ENCODE measurements around the gene FAM168A.

- no peak for TF ChIP-seq POLR2A (IDR thresholded peaks at IDR 0.05)
- TF ChIP-seq, protein P1, sequence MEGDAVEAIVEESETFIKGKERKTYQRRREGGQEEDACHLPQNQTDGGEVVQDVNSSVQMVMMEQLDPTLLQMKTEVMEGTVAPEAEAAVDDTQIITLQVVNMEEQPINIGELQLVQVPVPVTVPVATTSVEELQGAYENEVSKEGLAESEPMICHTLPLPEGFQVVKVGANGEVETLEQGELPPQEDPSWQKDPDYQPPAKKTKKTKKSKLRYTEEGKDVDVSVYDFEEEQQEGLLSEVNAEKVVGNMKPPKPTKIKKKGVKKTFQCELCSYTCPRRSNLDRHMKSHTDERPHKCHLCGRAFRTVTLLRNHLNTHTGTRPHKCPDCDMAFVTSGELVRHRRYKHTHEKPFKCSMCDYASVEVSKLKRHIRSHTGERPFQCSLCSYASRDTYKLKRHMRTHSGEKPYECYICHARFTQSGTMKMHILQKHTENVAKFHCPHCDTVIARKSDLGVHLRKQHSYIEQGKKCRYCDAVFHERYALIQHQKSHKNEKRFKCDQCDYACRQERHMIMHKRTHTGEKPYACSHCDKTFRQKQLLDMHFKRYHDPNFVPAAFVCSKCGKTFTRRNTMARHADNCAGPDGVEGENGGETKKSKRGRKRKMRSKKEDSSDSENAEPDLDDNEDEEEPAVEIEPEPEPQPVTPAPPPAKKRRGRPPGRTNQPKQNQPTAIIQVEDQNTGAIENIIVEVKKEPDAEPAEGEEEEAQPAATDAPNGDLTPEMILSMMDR (IDR thresholded peaks at IDR 0.05) = no peak
- TF ChIP-seq POLR2AphosphoS5 (IDR thresholded peaks at IDR 0.05; ENCODE audit: insufficient read depth in 1 of 2, low read depth in 1 of 2) = no peak
Observed at GRCh38 chr11:73591743-73592142, 6.2 kb downstream of the FAM168A start.
